ENCODE results near the gene GLB1L2. TPM values are rescaled to one million over a fixed set of nuclear protein-coding genes. Genes with fewer than 3 reads are reported as not detected.

Gene GLB1L2
- total and polyA plus RNA-seq, 2 of the 4 experiments (the other 2 are of a cell fraction): under 0.01 to 0.26 TPM

- Histone ChIP-seq H4K91ac (ENCODE audit: insufficient read depth, low read depth, low read length) (no peak overlapping the region), H3K4me1 (ENCODE audit: control insufficient read depth, insufficient read depth, low read length) (no peaks in the 10 kb centered on the region), H2AK5ac (ENCODE audit: low read depth, low read length) (no peak overlapping the region), H3K9me3 (ENCODE audit: control insufficient read depth, insufficient read depth, low read length) (peaks cover 54% of the 10 kb centered on the region), H2BK120ac (ENCODE audit: low read depth, low read length) (no peak overlapping the region), H3K4me3 (ENCODE audit: insufficient read depth, low read depth, low read length) (no peak overlapping the region), H3K79me1 (ENCODE audit: low read depth in 1 of 2, low read length in 2 of 2) (no peaks in the 10 kb centered on the region), H3K9me1 (ENCODE audit: insufficient read depth, low read length) (no peaks in the 10 kb centered on the region), H2BK5ac (ENCODE audit: low read depth, low read length, poor library complexity, severe bottlenecking) (no peak overlapping the region), H2BK20ac (ENCODE audit: low read depth, low read length) (no peak overlapping the region), H3K27me3 (ENCODE audit: control insufficient read depth, insufficient read depth, low read length) (no peaks in the 10 kb centered on the region), H3K18ac (ENCODE audit: low read depth, low read length) (no peak overlapping the region), H4K5ac (ENCODE audit: low read depth, low read length) (no peak overlapping the region), H3K23ac (ENCODE audit: low read depth, low read length) (no peak overlapping the region), H2AK9ac (replicated peaks; ENCODE audit: low read depth, low read length, poor library complexity) (no peak overlapping the region), H4K20me1 (ENCODE audit: insufficient read depth, low read length) (no peaks in the 10 kb centered on the region), H3K4me2 (ENCODE audit: low read depth, low read length) (no peak overlapping the region), H2AFZ (replicated peaks; ENCODE audit: low read length, poor library complexity) (no peak overlapping the region), H2BK15ac (ENCODE audit: low read depth, low read length) (no peak overlapping the region), H3K14ac (replicated peaks; ENCODE audit: low read depth, low read length) (no peak overlapping the region), H3K9ac (ENCODE audit: low read depth, low read length) (no peak overlapping the region), H3K4ac (ENCODE audit: low read depth, low read length) (no peak overlapping the region), H3K56ac (ENCODE audit: extremely low read depth, insufficient read depth, low read length) (no peak overlapping the region), H4K8ac (ENCODE audit: low read depth in 2 of 2, low read length in 2 of 2) (no peak overlapping the region), H3K36me3 (ENCODE audit: control insufficient read depth, insufficient read depth, low read length) (no peaks in the 10 kb centered on the region), H3K27ac (ENCODE audit: insufficient read depth, low read length) (no peak overlapping the region)
- no peak for DNase-seq
- BruUV-seq (replicated peaks): no TSS peak
- ChIA-PET CTCF (no interaction called here), POLR2A (ENCODE audit: unreplicated experiment) (no interaction called here)
- in situ Hi-C loops (cut with MboI; ENCODE audit: low sequenced_read_pairs): no loop called here
- dilution Hi-C loops (cut with HindIII; ENCODE audit: low sequenced_read_pairs, unreplicated experiment): no loop called here
- TF ChIP-seq BHLHE40 (IDR thresholded peaks at IDR 0.05; ENCODE audit: low read depth, low read length) (no peak), ELK1 (IDR thresholded peaks at IDR 0.05; ENCODE audit: borderline replicate concordance, low read depth, low read length) (no peak), CEBPB (IDR thresholded peaks at IDR 0.05; ENCODE audit: low read depth, low read length) (no peak), CHD1 (IDR thresholded peaks at IDR 0.05; ENCODE audit: low read depth, low read length) (no peak), POLR2A (IDR thresholded peaks at IDR 0.05; ENCODE audit: low read depth, low read length) (no peak), MAZ (IDR thresholded peaks at IDR 0.05; ENCODE audit: borderline replicate concordance, low read depth, low read length) (no peak), NFE2L2 (IDR thresholded peaks at IDR 0.05; ENCODE audit: low read depth, low read length) (no peak), RFX5 (IDR thresholded peaks at IDR 0.05; ENCODE audit: low read depth, low read length) (no peak), CTCF (conservative IDR thresholded peaks at IDR 0.05; ENCODE audit: low read depth, low read length) (no peak), SMC3 (IDR thresholded peaks at IDR 0.05; ENCODE audit: low read depth, low read length) (no peak), FOS (IDR thresholded peaks at IDR 0.05; ENCODE audit: low read depth, low read length) (no peak), USF2 (IDR thresholded peaks at IDR 0.05; ENCODE audit: low read depth, low read length) (no peak), MXI1 (IDR thresholded peaks at IDR 0.05; ENCODE audit: borderline replicate concordance, low read depth, low read length) (no peak), MAFK (IDR thresholded peaks at IDR 0.05; ENCODE audit: low read depth, low read length) (no peak), RAD21 (IDR thresholded peaks at IDR 0.05; ENCODE audit: low read length) (no peak), RCOR1 (IDR thresholded peaks at IDR 0.05; ENCODE audit: insufficient replicate concordance, low read length) (no peak)
- WGBS, 2 experiments (ENCODE audit: extremely low coverage in 2 of 2, insufficient read length in 1 of 2): 67% methylated on average over 5 of the region's 21 CpGs; no CpG with 5 or more reads in 1 of the 2 experiments
- intact Hi-C loops (cut with micrococcal nuclease): no loop called here
- ATAC-seq (ENCODE audit: low read depth): no peak
Measured at GRCh38 chr11:134392953-134393615, 61.3 kb downstream of the GLB1L2 start.
